Gastroesophageal sphincter (tissue), 4 donors: Measurements from ENCODE around the gene OGG1. TPM values are rescaled to one million over a fixed set of nuclear protein-coding genes. Genes with fewer than 3 reads are reported as not detected.

ENCODE experiments used
- ATAC-seq: fragments of 150-250 bp; one replicate; pipeline ENCODE4 v1.9.1; 2016; ENCODE audit warnings: mild to moderate bottlenecking, moderate library complexity
- H3K27ac ChIP-seq, 4 donors: fragments of 200-600 bp; sonication (generic) in 3 of 4; 1 replicate in 3 of 4; 2 replicates in 1 of 4; pipeline ENCODE4 v1.5.1; 2016 to 2019
- H3K27me3 ChIP-seq: fragments of 200-600 bp; sonication (generic); one replicate; pipeline ENCODE4 v1.5.1; 2019
- H3K36me3 ChIP-seq, 2 donors: fragments of 200-600 bp; sonication (generic); one replicate each; pipeline ENCODE4 v1.5.1; 2019; ENCODE audit warnings: control low read depth in 1 of 2
- H3K4me1 ChIP-seq, 3 donors: fragments of 200-600 bp; sonication (generic); 1 replicate in 2 of 3; 2 replicates in 1 of 3; pipeline ENCODE4 v1.5.1; 2016 to 2019; ENCODE audit warnings: control low read depth in 2 of 3
- H3K4me3 ChIP-seq, 2 donors: fragments of 200-600 bp; sonication (generic); one replicate each; pipeline ENCODE4 v1.5.1; 2019; ENCODE audit warnings: mild to moderate bottlenecking in 1 of 2, moderate library complexity in 1 of 2
- H3K9me3 ChIP-seq, 3 donors: fragments of 200-600 bp; sonication (generic); one replicate each; pipeline ENCODE4 v1.5.1; 2017 to 2019; ENCODE audit warnings: control low read depth in 2 of 3
- EP300 ChIP-seq: sonication (generic); formaldehyde crosslinking; IDR thresholded peaks from one replicate; pipeline ENCODE4 v1.6.1; 2017; ENCODE audit warnings: antibody characterized with exemption, mild to moderate bottlenecking
- POLR2A ChIP-seq, 2 donors: fragments of 450-650 bp; IDR thresholded peaks; one replicate each; pipeline ENCODE4 v1.6.1; 2017; ENCODE audit warnings: antibody characterized with exemption in 2 of 2, mild to moderate bottlenecking in 2 of 2, moderate library complexity in 1 of 2
- POLR2AphosphoS5 ChIP-seq: sonication (generic); formaldehyde crosslinking; IDR thresholded peaks from one replicate; pipeline ENCODE4 v1.6.1; 2017; ENCODE audit warnings: antibody characterized with exemption
- WGBS, 2 donors: methylation state at CpG; one replicate each; pipeline ENCODE4 v1.1.5; 2018; ENCODE audit warnings: low coverage in 1 of 2; 5-methylcytosine and 5-hydroxymethylcytosine counted together
- total RNA-seq, 4 donors: library from RNA; depleted of rRNA; stranded (reverse); fragments of >200 nt; gene quantifications; one replicate each; pipeline ENCODE4 v1.1.0, GENCODE V29; 2016
- TF ChIP-seq, protein P1 (sequence below), 4 experiments: fragments of 200-600 bp in 2 of 4; fragments of 450-650 bp in 2 of 4; sonication (generic) in 1 of 4; IDR thresholded peaks; one replicate each; pipeline ENCODE4 v1.5.1; 2017 to 2019; ENCODE audit warnings: antibody characterized with exemption in 4 of 4, mild to moderate bottlenecking in 2 of 4, moderate library complexity in 2 of 4

OGG1 gene
- total RNA-seq, 4 donors from 2014 or later: 22.1 to 33.8 (median 25.9) TPM

DNA sequence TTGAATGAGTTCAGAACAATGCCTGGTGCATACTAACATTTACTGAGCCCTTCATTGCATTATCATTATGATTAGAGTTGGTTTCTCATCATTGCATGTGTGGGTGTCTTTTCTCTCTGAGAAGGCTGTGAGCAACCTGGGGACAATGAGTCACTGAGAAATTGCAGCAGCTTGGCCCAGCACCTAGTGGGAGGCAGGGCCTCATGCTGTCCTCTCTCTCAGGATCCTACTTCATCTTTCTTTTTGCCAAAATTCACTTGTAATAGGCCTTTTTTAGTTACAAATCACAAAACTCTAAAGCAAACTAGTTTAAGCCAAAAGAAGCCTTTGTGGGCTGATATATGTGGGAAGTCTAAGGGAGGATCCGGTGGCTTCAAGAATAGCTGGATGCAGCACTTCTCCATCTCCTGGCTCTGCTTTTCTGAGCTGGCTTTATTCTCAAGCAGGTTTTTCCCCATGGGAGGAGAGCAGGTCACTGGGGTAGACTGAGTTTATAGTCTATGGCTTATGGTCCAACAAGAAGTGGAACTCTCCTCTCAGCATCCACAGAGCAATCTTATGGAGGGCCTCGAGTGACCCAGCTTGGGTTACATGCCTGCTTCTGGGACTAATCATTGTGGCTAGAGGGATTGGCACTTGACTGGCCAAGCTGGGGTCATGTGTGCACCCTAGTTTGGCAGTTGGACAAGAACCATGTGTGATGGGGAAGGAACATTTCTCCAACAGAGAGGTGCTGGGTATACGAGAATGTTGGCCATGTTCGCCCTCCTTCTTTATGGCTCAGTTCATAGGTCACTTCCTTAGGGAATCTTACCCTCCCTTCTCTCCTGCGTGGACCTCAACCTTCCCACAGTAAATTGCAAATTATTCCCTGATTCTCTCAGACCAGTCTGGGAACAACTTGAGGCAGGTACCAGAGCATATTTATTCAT lies 28.7 kb downstream of the OGG1 start:
- no peaks in the 10 kb centered on the region for H3K27me3 ChIP-seq
- ATAC-seq: peak; percentile 72
- 75 to 76% methylated on average over 1 to 3 of the region's 5 CpGs for WGBS, 2 donors
- TF ChIP-seq, protein P1, sequence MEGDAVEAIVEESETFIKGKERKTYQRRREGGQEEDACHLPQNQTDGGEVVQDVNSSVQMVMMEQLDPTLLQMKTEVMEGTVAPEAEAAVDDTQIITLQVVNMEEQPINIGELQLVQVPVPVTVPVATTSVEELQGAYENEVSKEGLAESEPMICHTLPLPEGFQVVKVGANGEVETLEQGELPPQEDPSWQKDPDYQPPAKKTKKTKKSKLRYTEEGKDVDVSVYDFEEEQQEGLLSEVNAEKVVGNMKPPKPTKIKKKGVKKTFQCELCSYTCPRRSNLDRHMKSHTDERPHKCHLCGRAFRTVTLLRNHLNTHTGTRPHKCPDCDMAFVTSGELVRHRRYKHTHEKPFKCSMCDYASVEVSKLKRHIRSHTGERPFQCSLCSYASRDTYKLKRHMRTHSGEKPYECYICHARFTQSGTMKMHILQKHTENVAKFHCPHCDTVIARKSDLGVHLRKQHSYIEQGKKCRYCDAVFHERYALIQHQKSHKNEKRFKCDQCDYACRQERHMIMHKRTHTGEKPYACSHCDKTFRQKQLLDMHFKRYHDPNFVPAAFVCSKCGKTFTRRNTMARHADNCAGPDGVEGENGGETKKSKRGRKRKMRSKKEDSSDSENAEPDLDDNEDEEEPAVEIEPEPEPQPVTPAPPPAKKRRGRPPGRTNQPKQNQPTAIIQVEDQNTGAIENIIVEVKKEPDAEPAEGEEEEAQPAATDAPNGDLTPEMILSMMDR (IDR thresholded peaks at IDR 0.05): no peak
- TF ChIP-seq POLR2AphosphoS5: no peak
- no peak for TF ChIP-seq EP300
- no peak for TF ChIP-seq POLR2A (IDR thresholded peaks at IDR 0.05)
- H3K27ac ChIP-seq: peak overlapping the region in 1 of 4 donors; percentile 25
- H3K9me3 ChIP-seq: peaks cover 0 to 1% (median 0%) of the 10 kb centered on the region in 3 donors
- H3K4me1 ChIP-seq: peaks cover 0 to 15% (median 0%) of the 10 kb centered on the region in 3 donors
- H3K36me3 ChIP-seq: peaks cover 0 to 45% of the 10 kb centered on the region in 2 donors
- no peak overlapping the region for H3K4me3 ChIP-seq

DNA sequence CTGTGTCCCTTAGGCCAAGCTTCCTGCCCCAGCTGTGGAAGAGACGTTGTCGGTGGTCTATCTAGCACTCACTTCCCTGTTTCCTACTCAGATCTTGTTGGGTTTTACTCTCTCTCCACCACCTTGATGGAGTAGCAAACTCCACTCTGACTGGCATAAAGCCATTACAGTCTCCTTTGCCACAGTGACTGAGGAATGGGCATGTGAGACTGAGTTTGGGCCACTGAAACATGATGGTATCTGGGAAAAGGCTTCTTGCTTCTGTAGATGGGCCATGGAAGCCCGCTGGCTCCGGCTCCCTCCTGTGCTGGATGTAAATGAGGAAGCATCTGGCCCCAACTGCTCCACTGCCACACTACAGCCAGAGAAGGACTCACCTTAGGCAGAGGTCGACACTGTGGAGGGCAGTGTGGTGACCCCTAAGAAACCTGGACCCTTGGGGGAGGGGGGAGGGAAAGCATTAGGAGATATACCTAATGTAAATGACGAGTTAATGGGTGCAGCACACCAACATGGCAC lies 29.4 kb downstream of the OGG1 start:
- WGBS, 2 donors: 73 to 79% methylated on average over 3 of the region's 6 CpGs
- no peak for ATAC-seq
- Histone ChIP-seq H3K27ac (peak overlapping the region in 1 of 4 donors; percentile 25), H3K4me3 (no peak overlapping the region), H3K9me3 (peaks cover 0 to 1% (median 0%) of the 10 kb centered on the region in 3 donors), H3K4me1 (peaks cover 0 to 15% (median 0%) of the 10 kb centered on the region in 3 donors), H3K36me3 (peaks cover 0 to 52% of the 10 kb centered on the region in 2 donors), H3K27me3 (no peaks in the 10 kb centered on the region)
- TF ChIP-seq POLR2A (IDR thresholded peaks at IDR 0.05): no peak
- TF ChIP-seq, protein P1 (IDR thresholded peaks at IDR 0.05): no peak
- TF ChIP-seq POLR2AphosphoS5: no peak
- TF ChIP-seq EP300: no peak

DNA sequence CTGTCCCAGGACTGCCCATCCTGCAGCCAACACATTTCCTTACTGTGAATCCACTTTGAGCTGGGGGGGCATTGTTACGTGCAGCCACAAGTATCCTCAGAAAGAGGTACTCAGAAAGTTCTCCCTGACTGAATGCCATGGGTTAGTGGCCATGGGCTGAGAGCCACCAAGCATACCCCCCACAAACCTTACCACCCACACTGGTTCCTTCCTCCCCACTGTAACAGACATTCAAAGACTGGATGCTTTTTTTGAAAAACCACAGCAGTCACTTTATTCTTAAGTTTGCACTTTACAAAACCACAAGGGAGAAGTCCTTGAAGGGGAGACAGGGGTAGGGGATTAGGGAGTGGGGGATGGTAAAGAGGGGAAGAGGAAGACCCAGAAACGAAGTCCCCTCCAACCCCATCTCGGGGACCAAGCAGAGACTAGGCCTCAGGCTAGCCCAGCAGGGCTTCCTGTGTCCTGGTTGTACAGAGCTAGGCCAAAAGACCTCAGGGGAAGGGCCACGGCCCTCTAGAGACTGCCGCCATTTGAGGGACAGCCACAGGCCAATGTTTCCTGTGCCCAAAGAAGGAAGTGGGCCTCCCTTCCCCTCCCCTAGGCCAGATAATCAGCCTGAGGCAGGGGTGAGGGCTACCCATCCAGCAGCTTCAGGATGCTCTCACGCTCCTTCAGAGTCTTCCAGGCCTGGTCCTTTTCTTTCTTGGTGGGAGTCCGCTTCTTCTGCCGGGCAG lies 30.1 kb downstream of the OGG1 start:
- Histone ChIP-seq H3K27me3 (no peaks in the 10 kb centered on the region), H3K4me3 (no peak overlapping the region), H3K4me1 (peaks cover 0 to 15% (median 0%) of the 10 kb centered on the region in 3 donors), H3K9me3 (no peaks in the 10 kb centered on the region), H3K36me3 (peaks cover 0 to 60% of the 10 kb centered on the region in 2 donors), H3K27ac (peak overlapping the region in 2 of 4 donors; percentile 11 to 29)
- ATAC-seq: peak; percentile 30
- WGBS, 2 donors: 67 to 83% methylated on average over 1 to 6 of the region's 8 CpGs
- TF ChIP-seq POLR2AphosphoS5: no peak
- no peak for TF ChIP-seq EP300
- TF ChIP-seq, protein P1 (IDR thresholded peaks at IDR 0.05): no peak
- no peak for TF ChIP-seq POLR2A (IDR thresholded peaks at IDR 0.05)

DNA sequence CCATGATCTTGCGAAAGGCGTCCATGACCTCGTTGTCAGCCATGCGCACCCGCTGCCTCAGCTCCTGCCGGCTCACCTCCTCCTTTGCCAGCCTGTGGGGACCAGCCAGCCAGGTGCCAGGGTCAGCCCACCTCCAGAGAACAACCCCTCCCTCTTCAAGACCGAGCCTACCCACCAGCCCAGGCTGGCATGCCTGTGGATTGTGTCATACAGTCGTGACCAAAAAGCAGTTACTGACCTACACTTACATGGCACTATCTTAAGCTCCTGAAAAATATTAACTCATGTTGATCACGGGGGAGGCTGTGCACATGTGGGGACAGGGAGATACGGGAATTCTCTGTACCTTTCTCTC lies 30.7 kb downstream of the OGG1 start:
- WGBS, 2 donors: 60% methylated on average over 1 of the region's 10 CpGs; no CpG with 5 or more reads in 1 of the 2 donors
- Histone ChIP-seq H3K27me3 (no peaks in the 10 kb centered on the region), H3K36me3 (peaks cover 0 to 65% of the 10 kb centered on the region in 2 donors), H3K4me3 (no peak overlapping the region), H3K9me3 (no peaks in the 10 kb centered on the region), H3K4me1 (peaks cover 0 to 15% (median 0%) of the 10 kb centered on the region in 3 donors), H3K27ac (peak overlapping the region in 2 of 4 donors; percentile 11 to 29)
- TF ChIP-seq POLR2A (IDR thresholded peaks at IDR 0.05): no peak
- no peak for TF ChIP-seq EP300
- TF ChIP-seq POLR2AphosphoS5: no peak
- TF ChIP-seq, protein P1 (IDR thresholded peaks at IDR 0.05): no peak
- no peak for ATAC-seq
